CMK (cell line): ENCODE measurements around the gene SARNP.
"Not testable (repeated sequence)": the region's sequence is repeated elsewhere in the genome, so short reads cannot be mapped to it uniquely, and the experiment has no call there.

ENCODE experiments used
- DNase-seq: peaks from one replicate; pipeline ENCODE4 v3.0.0-alpha.2; 2010; ENCODE audit warnings: low read depth

Gene SARNP

GRCh38 chr12:55817345-55818139 lies at the start of gene SARNP, which contains the start of gene ORMDL2:
SARNP (minus strand) TSS chr12:55817724; CDS start chr12:55817701, 23 bp downstream.
ORMDL2 (plus strand) TSS chr12:55818041; CDS start chr12:55819000, 959 bp downstream.
- DNase-seq, result peak; percentile 98

GRCh38 chr12:55866454-55867004 lies 49.0 kb upstream of the SARNP start:
- DNase-seq, result not testable (repeated sequence)

GRCh38 chr12:55865327-55865726 lies 47.8 kb upstream of the SARNP start:
- DNase-seq, result no peak

GRCh38 chr12:55862931-55863330 lies 45.4 kb upstream of the SARNP start:
- not testable (repeated sequence) for DNase-seq

GRCh38 chr12:55862286-55862685 lies 44.8 kb upstream of the SARNP start:
- no peak for DNase-seq

- no peak for DNase-seq
These were observed 44.3 kb upstream of the SARNP start for GRCh38 chr12:55861871-55862270.

- DNase-seq, result no peak
These were observed 43.9 kb upstream of the SARNP start for GRCh38 chr12:55861396-55861795.

- no peak for DNase-seq
These were observed 35.2 kb upstream of the SARNP start for GRCh38 chr12:55852740-55853139.

- no peak for DNase-seq
These were observed 33.4 kb upstream of the SARNP start for GRCh38 chr12:55850893-55851292.

GRCh38 chr12:55850401-55850800 lies 32.9 kb upstream of the SARNP start:
- DNase-seq, result no peak

GRCh38 chr12:55849616-55850343 lies 32.3 kb upstream of the SARNP start:
- no peak for DNase-seq

GRCh38 chr12:55847603-55848291 lies 30.2 kb upstream of the SARNP start:
- peak; percentile 68 for DNase-seq

GRCh38 chr12:55847033-55847432 lies 29.5 kb upstream of the SARNP start:
- no peak for DNase-seq

- no peak for DNase-seq
These were observed 28.4 kb upstream of the SARNP start for GRCh38 chr12:55845785-55846496.

GRCh38 chr12:55845361-55845760 lies 27.8 kb upstream of the SARNP start:
- no peak for DNase-seq

- no peak for DNase-seq
These were observed 27.4 kb upstream of the SARNP start for GRCh38 chr12:55844961-55845360.

- DNase-seq, result no peak
These were observed 25.9 kb upstream of the SARNP start for GRCh38 chr12:55843431-55843830.

GRCh38 chr12:55842681-55843429 lies 25.3 kb upstream of the SARNP start, which contains the start of gene MMP19:
MMP19 (minus strand) TSS chr12:55842936; CDS start chr12:55842830, 106 bp downstream.
- DNase-seq, result no peak

GRCh38 chr12:55840581-55841351 lies 23.2 kb upstream of the SARNP start:
- no peak for DNase-seq
